Smooth muscle cell (in vitro differentiated cells): ENCODE data around the gene SPAG16. TPM values are rescaled to one million over a fixed set of nuclear protein-coding genes. Genes with fewer than 3 reads are reported as not detected.

Experiments
- DNase-seq: peaks from one replicate; lab custom pipeline; 2025; ENCODE audit not compliant: unreplicated experiment; lab: John Stamatoyannopoulos, UW
- H2AFZ ChIP-seq: fragments of 200-600 bp; sonication (generic); 2 replicates; pipeline ENCODE4 v1.6.0; 2016; ENCODE audit warnings: antibody characterized with exemption, low read depth, mild to moderate bottlenecking
- H3F3A ChIP-seq: fragments of 200-600 bp; sonication (generic); 2 replicates; pipeline ENCODE4 v1.6.0; 2017; ENCODE audit warnings: antibody characterized with exemption, low read depth
- H3K27ac ChIP-seq: fragments of 200-600 bp; sonication (generic); 2 replicates; pipeline ENCODE4 v1.5.1; 2016; ENCODE audit warnings: low read depth, mild to moderate bottlenecking
- H3K27me3 ChIP-seq: fragments of 200-600 bp; sonication (generic); 2 replicates; pipeline ENCODE4 v1.6.1; 2016; ENCODE audit warnings: low read depth, mild to moderate bottlenecking
- H3K36me3 ChIP-seq: fragments of 200-600 bp; sonication (generic); 2 replicates; pipeline ENCODE4 v1.5.1; 2016; ENCODE audit warnings: low read depth
- H3K4me1 ChIP-seq: fragments of 200-600 bp; sonication (generic); 2 replicates; pipeline ENCODE4 v1.5.1; 2016; ENCODE audit warnings: low read depth
- H3K4me2 ChIP-seq: fragments of 200-600 bp; sonication (generic); 2 replicates; pipeline ENCODE4 v1.6.0; 2016; ENCODE audit warnings: mild to moderate bottlenecking
- H3K4me3 ChIP-seq: fragments of 200-600 bp; sonication (generic); 2 replicates; pipeline ENCODE4 v1.5.1; 2016; ENCODE audit warnings: mild to moderate bottlenecking
- H3K79me2 ChIP-seq: fragments of 200-600 bp; sonication (generic); 2 replicates; pipeline ENCODE4 v1.6.0; 2016; ENCODE audit warnings: low read depth, mild to moderate bottlenecking
- H3K9ac ChIP-seq: fragments of 200-600 bp; sonication (generic); 2 replicates; pipeline ENCODE4 v1.6.0; 2016; ENCODE audit warnings: low read depth
- H3K9me3 ChIP-seq: fragments of 200-600 bp; sonication (generic); replicated peaks from 2 replicates; pipeline ENCODE4 v1.5.1; 2016; ENCODE audit warnings: low read depth
- H4K20me1 ChIP-seq: fragments of 200-600 bp; sonication (generic); 2 replicates; pipeline ENCODE4 v1.6.0; 2016; ENCODE audit warnings: low read depth
- WGBS: methylation state at CpG from one replicate; pipeline ENCODE4 v1.1.7; 2016; ENCODE audit warnings: low lambda C conversion rate; 5-methylcytosine and 5-hydroxymethylcytosine counted together
- polyA plus RNA-seq: library from polyadenylated mRNA; unstranded; fragments of >200 nt; fragmentation: Nextera tagmentation; extraction: Ambion mirVana; gene quantifications from 2 replicates; pipeline ENCODE4 v1.2.1, GENCODE V29; 2016
- total RNA-seq: library from RNA; depleted of rRNA; stranded (reverse); fragments of >200 nt; gene quantifications from 2 replicates; pipeline ENCODE4 v1.2.3, GENCODE V29; 2014
- TF ChIP-seq, protein P1 (sequence below): fragments of 200-600 bp; sonication (generic); IDR thresholded peaks from 2 replicates; pipeline ENCODE4 v1.5.1; 2017; ENCODE audit warnings: borderline replicate concordance, mild to moderate bottlenecking, antibody characterized with exemption; ENCODE audit not compliant: insufficient read depth, poor library complexity, severe bottlenecking

Gene SPAG16
- total and polyA plus RNA-seq, 2 experiments from 2014 or later: 32.1 to 40.6 TPM

DNA sequence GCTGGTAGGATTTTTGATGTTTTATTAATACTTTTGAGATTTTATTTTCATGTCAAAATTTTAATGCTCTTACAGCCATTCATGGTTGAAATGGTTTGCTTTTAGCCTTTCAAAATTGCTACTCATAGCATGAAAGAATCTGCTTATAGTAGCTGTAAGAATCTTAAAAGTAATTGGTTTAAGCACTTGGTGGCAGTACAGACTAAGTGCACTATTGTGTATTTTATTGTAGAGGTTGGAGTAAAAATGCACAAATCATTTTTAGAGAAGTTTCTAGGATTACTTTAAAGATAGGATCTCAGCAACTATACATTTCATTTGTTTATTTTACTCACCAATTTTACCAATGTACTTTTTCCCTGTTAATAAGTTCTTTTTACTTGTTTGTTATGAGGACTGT lies 205.8 kb downstream of the SPAG16 start:
- no peak overlapping the region for H3K4me2 ChIP-seq
- no peaks in the 10 kb centered on the region for H3K36me3 ChIP-seq
- H3F3A ChIP-seq: no peaks in the 10 kb centered on the region
- H4K20me1 ChIP-seq: no peaks in the 10 kb centered on the region
- no peak overlapping the region for H3K27ac ChIP-seq
- H2AFZ ChIP-seq: no peak overlapping the region
- no peaks in the 10 kb centered on the region for H3K9me3 ChIP-seq
- no peaks in the 10 kb centered on the region for H3K79me2 ChIP-seq
- DNase-seq: no peak
- no peak overlapping the region for H3K4me3 ChIP-seq
- H3K27me3 ChIP-seq: no peaks in the 10 kb centered on the region
- no peak overlapping the region for H3K9ac ChIP-seq
- TF ChIP-seq, protein P1, sequence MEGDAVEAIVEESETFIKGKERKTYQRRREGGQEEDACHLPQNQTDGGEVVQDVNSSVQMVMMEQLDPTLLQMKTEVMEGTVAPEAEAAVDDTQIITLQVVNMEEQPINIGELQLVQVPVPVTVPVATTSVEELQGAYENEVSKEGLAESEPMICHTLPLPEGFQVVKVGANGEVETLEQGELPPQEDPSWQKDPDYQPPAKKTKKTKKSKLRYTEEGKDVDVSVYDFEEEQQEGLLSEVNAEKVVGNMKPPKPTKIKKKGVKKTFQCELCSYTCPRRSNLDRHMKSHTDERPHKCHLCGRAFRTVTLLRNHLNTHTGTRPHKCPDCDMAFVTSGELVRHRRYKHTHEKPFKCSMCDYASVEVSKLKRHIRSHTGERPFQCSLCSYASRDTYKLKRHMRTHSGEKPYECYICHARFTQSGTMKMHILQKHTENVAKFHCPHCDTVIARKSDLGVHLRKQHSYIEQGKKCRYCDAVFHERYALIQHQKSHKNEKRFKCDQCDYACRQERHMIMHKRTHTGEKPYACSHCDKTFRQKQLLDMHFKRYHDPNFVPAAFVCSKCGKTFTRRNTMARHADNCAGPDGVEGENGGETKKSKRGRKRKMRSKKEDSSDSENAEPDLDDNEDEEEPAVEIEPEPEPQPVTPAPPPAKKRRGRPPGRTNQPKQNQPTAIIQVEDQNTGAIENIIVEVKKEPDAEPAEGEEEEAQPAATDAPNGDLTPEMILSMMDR: no peak
- H3K4me1 ChIP-seq: no peaks in the 10 kb centered on the region

DNA sequence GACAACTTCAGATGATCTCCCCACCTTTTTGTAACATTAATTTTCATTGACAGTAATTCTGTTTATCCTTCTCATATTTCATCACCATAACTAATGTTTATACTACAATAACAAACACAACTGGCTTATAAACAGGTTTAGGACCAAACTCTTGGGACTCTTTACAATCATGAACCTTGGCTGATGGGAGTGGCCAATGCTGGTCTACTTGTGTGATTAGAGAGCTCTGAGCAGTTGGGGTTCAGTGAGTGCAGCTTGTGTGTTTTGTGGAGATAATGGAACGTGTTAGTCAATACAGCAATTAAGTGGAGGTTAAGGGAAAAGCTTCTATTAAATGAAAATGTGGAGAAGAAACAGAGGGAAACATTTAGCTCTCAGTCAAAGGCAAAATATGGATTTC lies 207.1 kb downstream of the SPAG16 start:
- no peak overlapping the region for H2AFZ ChIP-seq
- no peaks in the 10 kb centered on the region for H3K36me3 ChIP-seq
- H3F3A ChIP-seq: no peaks in the 10 kb centered on the region
- H3K79me2 ChIP-seq: no peaks in the 10 kb centered on the region
- no peak overlapping the region for H3K4me3 ChIP-seq
- no peaks in the 10 kb centered on the region for H4K20me1 ChIP-seq
- TF ChIP-seq, protein P1: no peak
- H3K27me3 ChIP-seq: no peaks in the 10 kb centered on the region
- no peak overlapping the region for H3K4me2 ChIP-seq
- no peaks in the 10 kb centered on the region for H3K4me1 ChIP-seq
- H3K9me3 ChIP-seq: no peaks in the 10 kb centered on the region
- DNase-seq: no peak
- H3K9ac ChIP-seq: no peak overlapping the region
- H3K27ac ChIP-seq: no peak overlapping the region
- WGBS: 70% methylated on average over 1 of the region's 1 CpG

DNA sequence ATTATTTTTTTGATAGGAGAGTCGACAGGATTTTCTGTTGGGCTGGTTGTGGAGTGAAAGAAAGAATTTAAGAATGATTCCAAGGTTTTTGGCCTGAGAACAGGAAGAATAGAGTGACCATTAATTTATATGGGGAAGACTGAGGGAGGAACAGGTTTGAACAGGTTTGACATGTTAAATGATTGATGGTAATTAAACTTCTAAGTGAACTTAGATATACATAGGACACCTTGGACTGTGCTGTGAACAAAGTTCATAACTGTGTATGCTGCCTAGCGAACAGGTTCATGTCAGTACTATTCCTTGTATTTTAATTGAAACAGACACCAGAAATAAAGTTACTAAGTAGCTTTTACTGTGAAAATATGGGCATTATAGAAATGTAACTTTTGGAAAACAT lies 212.0 kb downstream of the SPAG16 start:
- Histone ChIP-seq H3K4me1 (no peaks in the 10 kb centered on the region), H3K27ac (no peak overlapping the region), H3K9me3 (no peaks in the 10 kb centered on the region), H3K36me3 (no peaks in the 10 kb centered on the region), H2AFZ (no peak overlapping the region), H3K27me3 (no peaks in the 10 kb centered on the region), H3F3A (no peaks in the 10 kb centered on the region), H3K9ac (no peak overlapping the region), H3K4me3 (no peak overlapping the region), H4K20me1 (no peaks in the 10 kb centered on the region), H3K79me2 (no peaks in the 10 kb centered on the region), H3K4me2 (no peak overlapping the region)
- WGBS: 84% methylated on average over 2 of the region's 2 CpGs
- DNase-seq: no peak
- TF ChIP-seq, protein P1: no peak

DNA sequence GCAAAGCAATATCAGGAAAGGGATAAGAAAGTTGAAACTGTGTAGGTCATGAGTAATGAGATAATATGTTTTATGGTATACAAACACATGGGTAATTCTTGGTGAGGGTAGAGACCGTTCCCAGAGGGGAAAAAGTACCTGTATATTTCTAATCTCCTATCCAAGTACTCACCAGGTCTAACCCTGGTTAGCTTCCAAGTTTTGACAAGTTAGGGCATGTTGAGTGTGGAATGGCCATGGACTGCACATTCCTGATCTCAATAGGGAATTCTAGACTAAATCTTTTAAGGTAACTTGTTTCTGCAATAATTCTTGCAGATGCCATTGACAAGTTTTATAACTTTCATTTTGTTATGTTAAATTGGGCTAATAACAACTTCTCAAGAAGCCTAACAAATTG lies 216.6 kb downstream of the SPAG16 start:
- Histone ChIP-seq H3K9me3 (no peaks in the 10 kb centered on the region), H3K27me3 (no peaks in the 10 kb centered on the region), H2AFZ (no peak overlapping the region), H3F3A (no peaks in the 10 kb centered on the region), H3K9ac (no peak overlapping the region), H3K36me3 (no peaks in the 10 kb centered on the region), H3K4me1 (no peaks in the 10 kb centered on the region), H3K27ac (no peak overlapping the region), H4K20me1 (no peaks in the 10 kb centered on the region), H3K79me2 (no peaks in the 10 kb centered on the region), H3K4me2 (no peak overlapping the region), H3K4me3 (no peak overlapping the region)
- 88% methylated on average over 1 of the region's 1 CpG for WGBS
- TF ChIP-seq, protein P1: no peak
- DNase-seq: no peak
